Activated CD4-positive, alpha-beta T cell treated with anti-CD3 and anti-CD28 coated beads, Interleukin-2, amount 50 U/mL, for 1 hour (primary cell): ENCODE data around the gene LHFPL5.

ENCODE experiments used
- DNase-seq: peaks from one replicate; pipeline ENCODE4 v3.0.0-alpha.2; 2020

LHFPL5 gene

GRCh38 chr6:35857853-35858252, 52.7 kb downstream of the LHFPL5 start:
- no peak for DNase-seq

DNA sequence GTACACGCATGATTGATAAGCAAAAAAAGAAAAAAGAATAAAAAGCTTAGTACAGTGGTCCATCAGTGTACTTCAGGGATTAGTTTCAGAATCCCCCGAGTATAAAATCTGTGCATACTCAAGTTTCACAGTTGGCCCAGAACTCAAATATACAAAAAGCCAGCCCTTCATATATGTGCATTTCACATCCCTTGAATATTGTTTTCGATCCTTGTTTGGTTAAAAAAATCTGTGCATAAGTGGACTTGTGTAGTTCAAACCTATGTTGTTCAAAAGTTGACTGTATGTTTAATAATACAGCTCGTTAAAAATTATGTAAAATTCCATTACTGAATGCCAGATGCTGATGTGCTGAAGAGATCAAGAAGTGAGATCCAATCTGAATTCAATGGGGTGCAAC, 54.2 kb downstream of the LHFPL5 start:
- no peak for DNase-seq
